Activated gamma-delta T cell (primary cell): Measurements from ENCODE around the gene PTGR2.
"Not testable (repeated sequence)": the region's sequence is repeated elsewhere in the genome, so short reads cannot be mapped to it uniquely, and the experiment has no call there.

Experiments
- DNase-seq: peaks from one replicate; lab custom pipeline; 2025; lab: John Stamatoyannopoulos, UW

The PTGR2 gene

GRCh38 chr14:73833034-73833433 lies 18.6 kb upstream of the PTGR2 start:
- no peak for DNase-seq

GRCh38 chr14:73833530-73834260 lies 17.9 kb upstream of the PTGR2 start:
- DNase-seq: no peak

- DNase-seq: no peak
Observed at GRCh38 chr14:73834261-73834625, 17.4 kb upstream of the PTGR2 start.

- DNase-seq: not testable (repeated sequence)
Observed at GRCh38 chr14:73838293-73839034, 13.2 kb upstream of the PTGR2 start.

GRCh38 chr14:73842201-73842600 lies 9.4 kb upstream of the PTGR2 start:
- no peak for DNase-seq

- no peak for DNase-seq
Observed at GRCh38 chr14:73842851-73843250, 8.8 kb upstream of the PTGR2 start.

- DNase-seq: no peak
Observed at GRCh38 chr14:73843296-73843695, 8.3 kb upstream of the PTGR2 start.

GRCh38 chr14:73846947-73847346 lies 4.7 kb upstream of the PTGR2 start:
- DNase-seq: no peak

GRCh38 chr14:73851000-73851399 lies 631 bp upstream of the PTGR2 start:
- DNase-seq: no peak

GRCh38 chr14:73859145-73859544 lies 7.5 kb downstream of the PTGR2 start:
- DNase-seq: no peak

- DNase-seq: no peak
Observed at GRCh38 chr14:73861073-73861472, 9.4 kb downstream of the PTGR2 start.

GRCh38 chr14:73862480-73862879 lies 10.8 kb downstream of the PTGR2 start:
- DNase-seq: no peak

GRCh38 chr14:73863209-73863608 lies 11.6 kb downstream of the PTGR2 start:
- no peak for DNase-seq

GRCh38 chr14:73865534-73866113 lies 14.0 kb downstream of the PTGR2 start:
- DNase-seq: no peak

GRCh38 chr14:73869754-73870153 lies 18.1 kb downstream of the PTGR2 start:
- not testable (repeated sequence) for DNase-seq

GRCh38 chr14:73870525-73871235 lies 19.0 kb downstream of the PTGR2 start:
- DNase-seq: no peak

- DNase-seq: no peak
Observed at GRCh38 chr14:73873660-73874059, 22.0 kb downstream of the PTGR2 start.

- DNase-seq: no peak
Observed at GRCh38 chr14:73877790-73878189, 26.2 kb downstream of the PTGR2 start.

GRCh38 chr14:73878436-73878835 lies 26.8 kb downstream of the PTGR2 start:
- no peak for DNase-seq

- no peak for DNase-seq
Observed at GRCh38 chr14:73879027-73879426, 27.4 kb downstream of the PTGR2 start.

GRCh38 chr14:73884438-73885190 lies 33.0 kb downstream of the PTGR2 start:
- no peak for DNase-seq
